Measurements from ENCODE around the gene RPS6KB2. TPM values are rescaled to one million over a fixed set of nuclear protein-coding genes. Genes with fewer than 3 reads are reported as not detected.

RPS6KB2 gene
- total and polyA plus RNA-seq, 10 of the 15 experiments (the other 5 are each of a cell fraction or from before 2014, with no cell fraction given) = 0.39 to 101 (median 58.4) TPM

GRCh38 chr11:67439321-67440228, 11.3 kb downstream of the RPS6KB2 start (continued):
- TF ChIP-seq E2F8 (IDR thresholded peaks at IDR 0.05; ENCODE audit: low read depth, partially characterized antibody) = no peak
- TF ChIP-seq ZBTB11 (CRISPR knock-in tag; IDR thresholded peaks at IDR 0.05) = no peak
- no peak for TF ChIP-seq CREB1 (IDR thresholded peaks at IDR 0.05; ENCODE audit: low read depth)
- no peak for TF ChIP-seq WRNIP1 (IDR thresholded peaks at IDR 0.05; ENCODE audit: borderline replicate concordance, low read depth, low read length)
- no peak for TF ChIP-seq DPF2 (IDR thresholded peaks at IDR 0.05)
- no peak for TF ChIP-seq CHD4 (IDR thresholded peaks at IDR 0.05)
- no peak for TF ChIP-seq CEBPZ (IDR thresholded peaks at IDR 0.05; ENCODE audit: low read depth, low read length)
- TF ChIP-seq SMARCA5 (IDR thresholded peaks at IDR 0.05) = 0 out of 2 replicates have a peak, but pooled peaks have one; percentile 21
- no peak for TF ChIP-seq MTA3 (IDR thresholded peaks at IDR 0.05; ENCODE audit: borderline replicate concordance, low read length)
- TF ChIP-seq ZSCAN29 (IDR thresholded peaks at IDR 0.05) = no peak
- TF ChIP-seq IKZF1 (conservative IDR thresholded peaks at IDR 0.05) = peak; percentile 54
- no peak for TF ChIP-seq MEF2A (IDR thresholded peaks at IDR 0.05; ENCODE audit: insufficient read depth, low read depth, low read length)
- TF ChIP-seq IRF5 (IDR thresholded peaks at IDR 0.05; ENCODE audit: borderline replicate concordance) = no peak
- TF ChIP-seq ZZZ3 (IDR thresholded peaks at IDR 0.05; ENCODE audit: control insufficient read depth, insufficient read length, low read depth) = no peak
- TF ChIP-seq RFX5 (IDR thresholded peaks at IDR 0.05; ENCODE audit: low read depth, low read length) = no peak
- peak; percentile 23 to 49 (median 24); a peak in 4 of 6 replicates for TF ChIP-seq CTCF (IDR thresholded peaks at IDR 0.05 in 2 of 3, conservative IDR thresholded peaks at IDR 0.05 in 1 of 3; ENCODE audit: control insufficient read depth in 2 of 3, extremely low read depth in 1 of 3, insufficient read depth in 1 of 3, low read depth in 3 of 3, low read length in 3 of 3)
